ENCODE measurements around the gene FBXO40.
A peak's percentile ranks its signal among the peaks of the same experiment; 100 is the strongest.

FBXO40 gene

GRCh38 chr3:121665488-121665887 lies 72.3 kb downstream of the FBXO40 start:
- Histone ChIP-seq H3K9me3 (no peaks in the 10 kb centered on the region), H3K4me1 (ENCODE audit: control insufficient read depth in 1 of 2, insufficient read depth in 1 of 2, low read depth in 1 of 2, low read length in 1 of 2) (peaks cover 59 to 61% of the 10 kb centered on the region in 2 experiments), H3K27ac (peak overlapping the region; percentile 98), H3K36me3 (peaks cover 7% of the 10 kb centered on the region), H3K4me3 (ENCODE audit: low read depth in 1 of 2, low read length in 1 of 2) (no peak overlapping the region), H3K27me3 (no peaks in the 10 kb centered on the region)
- TF ChIP-seq, protein P1, sequence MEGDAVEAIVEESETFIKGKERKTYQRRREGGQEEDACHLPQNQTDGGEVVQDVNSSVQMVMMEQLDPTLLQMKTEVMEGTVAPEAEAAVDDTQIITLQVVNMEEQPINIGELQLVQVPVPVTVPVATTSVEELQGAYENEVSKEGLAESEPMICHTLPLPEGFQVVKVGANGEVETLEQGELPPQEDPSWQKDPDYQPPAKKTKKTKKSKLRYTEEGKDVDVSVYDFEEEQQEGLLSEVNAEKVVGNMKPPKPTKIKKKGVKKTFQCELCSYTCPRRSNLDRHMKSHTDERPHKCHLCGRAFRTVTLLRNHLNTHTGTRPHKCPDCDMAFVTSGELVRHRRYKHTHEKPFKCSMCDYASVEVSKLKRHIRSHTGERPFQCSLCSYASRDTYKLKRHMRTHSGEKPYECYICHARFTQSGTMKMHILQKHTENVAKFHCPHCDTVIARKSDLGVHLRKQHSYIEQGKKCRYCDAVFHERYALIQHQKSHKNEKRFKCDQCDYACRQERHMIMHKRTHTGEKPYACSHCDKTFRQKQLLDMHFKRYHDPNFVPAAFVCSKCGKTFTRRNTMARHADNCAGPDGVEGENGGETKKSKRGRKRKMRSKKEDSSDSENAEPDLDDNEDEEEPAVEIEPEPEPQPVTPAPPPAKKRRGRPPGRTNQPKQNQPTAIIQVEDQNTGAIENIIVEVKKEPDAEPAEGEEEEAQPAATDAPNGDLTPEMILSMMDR (IDR thresholded peaks at IDR 0.05) = no peak

DNA sequence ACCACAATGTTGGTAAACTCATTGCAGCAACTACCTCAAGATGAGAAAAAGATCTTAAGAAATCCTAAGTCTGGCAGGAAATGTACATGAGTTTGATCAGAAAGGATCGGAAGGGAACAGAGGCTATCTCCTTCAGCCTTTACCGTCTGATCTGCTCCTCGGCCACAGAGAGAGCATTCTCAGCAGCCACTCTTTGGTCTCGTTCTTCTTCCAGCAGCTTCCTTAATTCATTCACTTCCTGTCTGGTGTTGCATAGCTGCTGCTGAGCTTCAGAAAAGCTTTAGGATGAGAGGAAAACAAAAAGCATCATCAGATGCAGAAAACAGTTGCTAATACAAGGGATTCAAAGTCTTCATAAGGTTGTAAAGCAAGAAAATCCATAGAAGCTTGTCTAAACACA lies 74.2 kb downstream of the FBXO40 start:
- TF ChIP-seq, protein P1 (IDR thresholded peaks at IDR 0.05) = no peak
- H3K36me3 ChIP-seq = peaks cover 7% of the 10 kb centered on the region
- H3K27ac ChIP-seq = peak overlapping the region; percentile 98
- peak overlapping the region; percentile 49 to 54 for H3K4me3 ChIP-seq (ENCODE audit: low read depth in 1 of 2, low read length in 1 of 2)
- peaks cover 47 to 56% of the 10 kb centered on the region in 2 experiments for H3K4me1 ChIP-seq (ENCODE audit: control insufficient read depth in 1 of 2, insufficient read depth in 1 of 2, low read depth in 1 of 2, low read length in 1 of 2)
- no peaks in the 10 kb centered on the region for H3K9me3 ChIP-seq
- H3K27me3 ChIP-seq = no peaks in the 10 kb centered on the region

DNA sequence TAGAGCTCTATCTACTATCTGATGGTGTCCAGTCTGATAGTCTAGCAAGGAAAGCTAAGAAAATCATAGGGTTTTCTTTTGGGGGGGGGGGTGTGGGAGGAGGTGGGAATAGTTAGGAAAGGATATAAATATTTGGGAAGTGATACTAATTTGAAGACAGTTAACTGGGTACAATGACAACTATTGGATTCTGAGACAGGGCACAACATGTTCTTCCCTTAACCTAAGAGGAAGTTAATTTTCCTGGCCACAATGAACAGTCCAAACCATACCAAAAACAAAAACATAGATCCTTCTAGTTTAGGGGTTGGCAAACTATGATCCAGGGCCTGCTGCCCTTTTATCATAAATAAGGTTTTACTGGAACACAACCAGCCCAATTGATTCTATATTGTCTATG lies 77.5 kb downstream of the FBXO40 start:
- H3K4me1 ChIP-seq (ENCODE audit: control insufficient read depth in 1 of 2, insufficient read depth in 1 of 2, low read depth in 1 of 2, low read length in 1 of 2) = peaks cover 37 to 43% of the 10 kb centered on the region in 2 experiments
- H3K27ac ChIP-seq = peak overlapping the region; percentile 82
- TF ChIP-seq, protein P1 (IDR thresholded peaks at IDR 0.05) = no peak
- peaks cover 7% of the 10 kb centered on the region for H3K36me3 ChIP-seq
- H3K9me3 ChIP-seq = no peaks in the 10 kb centered on the region
- H3K4me3 ChIP-seq (ENCODE audit: low read depth in 1 of 2, low read length in 1 of 2) = no peak overlapping the region
- H3K27me3 ChIP-seq = no peaks in the 10 kb centered on the region

DNA sequence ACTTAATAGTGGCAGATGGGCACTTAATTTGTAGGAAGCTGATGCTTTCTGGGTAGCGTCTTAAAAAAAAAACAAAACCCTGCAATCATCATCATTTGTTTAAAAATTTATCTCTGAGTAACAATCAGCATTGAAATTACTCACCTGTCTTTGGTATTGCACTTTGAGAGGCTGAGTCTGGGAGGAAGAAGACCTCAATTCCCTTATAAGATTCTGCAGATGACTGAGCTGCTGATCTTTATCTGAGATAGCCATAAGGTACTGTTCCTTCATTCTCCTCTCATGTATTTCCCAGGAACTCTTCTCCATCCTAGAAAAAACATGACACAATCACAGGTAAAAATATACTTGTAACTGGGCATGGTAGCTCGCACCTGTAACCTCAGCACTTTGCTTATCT lies 84.0 kb downstream of the FBXO40 start:
- TF ChIP-seq, protein P1 (IDR thresholded peaks at IDR 0.05) = no peak
- Histone ChIP-seq H3K27ac (no peak overlapping the region), H3K4me3 (ENCODE audit: low read depth in 1 of 2, low read length in 1 of 2) (no peak overlapping the region), H3K4me1 (ENCODE audit: control insufficient read depth in 1 of 2, insufficient read depth in 1 of 2, low read depth in 1 of 2, low read length in 1 of 2) (no peaks in the 10 kb centered on the region), H3K9me3 (no peaks in the 10 kb centered on the region), H3K27me3 (no peaks in the 10 kb centered on the region), H3K36me3 (peaks cover 49% of the 10 kb centered on the region)

All from neutrophil (primary cell).